GM21737 (cell line): ENCODE results near the gene FOXL2NB.

ENCODE experiments used
- ATAC-seq: cut with Tn5 transposase; IDR thresholded peaks from one replicate; pipeline ENCODE4 v1.9.1; 2021; ENCODE audit warnings: mild to moderate bottlenecking, moderate library complexity; ENCODE audit not compliant: unreplicated experiment

The FOXL2NB gene

GRCh38 chr3:138944929-138945708, 1.9 kb upstream of the FOXL2NB start:
- no peak for ATAC-seq

DNA sequence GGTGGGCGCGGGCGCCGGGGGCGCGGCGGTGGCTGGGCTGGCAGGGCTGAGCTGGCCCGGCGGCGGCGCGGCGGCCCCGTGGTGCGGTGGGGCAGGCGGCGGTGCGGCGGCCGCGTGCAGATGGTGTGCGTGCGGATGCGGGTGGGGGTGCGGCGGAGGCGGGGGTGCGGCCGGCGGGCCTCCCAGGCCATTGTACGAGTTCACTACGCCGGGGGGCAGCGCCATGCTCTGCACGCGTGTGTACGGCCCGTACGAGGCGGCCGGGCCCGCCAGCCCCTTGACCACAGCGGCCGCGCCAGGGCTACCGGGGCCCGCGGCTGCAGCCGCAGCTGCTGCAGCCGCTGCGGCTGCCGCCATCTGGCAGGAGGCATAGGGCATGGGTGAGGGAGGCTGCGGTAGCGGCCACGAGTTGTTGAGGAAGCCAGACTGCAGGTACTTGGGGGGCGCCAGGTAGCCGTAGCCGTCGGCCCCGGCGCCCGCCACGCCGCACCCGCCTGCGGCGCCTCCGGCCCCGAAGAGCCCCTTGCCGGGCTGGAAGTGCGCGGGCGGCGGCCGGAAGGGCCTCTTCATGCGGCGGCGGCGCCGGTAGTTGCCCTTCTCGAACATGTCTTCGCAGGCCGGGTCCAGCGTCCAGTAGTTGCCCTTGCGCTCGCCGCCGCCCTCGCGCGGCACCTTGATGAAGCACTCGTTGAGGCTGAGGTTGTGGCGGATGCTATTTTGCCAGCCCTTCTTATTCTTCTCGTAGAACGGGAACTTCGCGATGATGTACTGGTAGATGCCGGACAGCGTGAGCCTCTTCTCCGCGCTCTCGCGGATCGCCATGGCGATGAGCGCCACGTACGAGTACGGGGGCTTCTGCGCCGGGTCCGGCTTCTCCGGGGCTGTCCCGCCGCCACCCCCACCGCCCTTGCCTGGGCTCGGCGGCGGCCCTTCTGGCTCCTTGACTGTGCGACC, 1.0 kb upstream of the FOXL2NB start:
- ATAC-seq: no peak

GRCh38 chr3:138947495-138948121, 591 bp downstream of the FOXL2NB start:
- ATAC-seq: no peak

- ATAC-seq: no peak
These were observed 1.5 kb downstream of the FOXL2NB start for GRCh38 chr3:138948371-138949001.

- no peak for ATAC-seq
These were observed 2.0 kb downstream of the FOXL2NB start for GRCh38 chr3:138949002-138949418.

- no peak for ATAC-seq
These were observed 2.5 kb downstream of the FOXL2NB start for GRCh38 chr3:138949445-138950005.

DNA sequence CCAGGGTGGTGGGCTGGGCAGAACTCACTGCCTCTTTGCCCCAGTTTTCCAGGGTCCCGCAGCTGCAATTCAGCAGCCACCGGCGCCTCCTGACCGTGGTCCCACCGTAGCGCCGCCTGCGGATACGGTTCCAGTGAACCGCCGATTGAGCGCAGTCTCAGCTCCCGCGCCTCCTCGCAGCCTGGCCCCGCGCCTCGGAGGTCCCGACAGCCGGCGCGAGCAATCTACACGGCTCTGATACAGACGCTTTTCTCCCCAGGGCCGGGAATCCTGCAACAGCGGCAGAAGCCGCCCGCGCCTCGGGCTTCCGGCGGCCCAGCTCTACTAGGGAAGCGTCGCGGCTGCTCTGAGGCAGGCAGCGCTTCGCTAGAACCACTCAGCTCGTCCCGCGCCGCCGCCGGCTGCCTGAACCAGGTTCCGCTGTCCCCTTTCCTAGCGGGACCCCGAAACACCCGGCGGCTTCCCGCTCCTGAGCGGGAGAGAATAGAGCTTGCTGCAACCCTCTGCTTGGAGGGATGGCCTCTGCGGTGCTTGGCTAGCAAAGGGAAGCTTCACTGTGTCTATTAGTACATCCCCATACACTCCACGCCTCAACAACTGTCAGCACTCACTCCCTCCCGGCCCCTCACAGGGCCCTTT, 3.1 kb downstream of the FOXL2NB start:
- ATAC-seq: no peak

DNA sequence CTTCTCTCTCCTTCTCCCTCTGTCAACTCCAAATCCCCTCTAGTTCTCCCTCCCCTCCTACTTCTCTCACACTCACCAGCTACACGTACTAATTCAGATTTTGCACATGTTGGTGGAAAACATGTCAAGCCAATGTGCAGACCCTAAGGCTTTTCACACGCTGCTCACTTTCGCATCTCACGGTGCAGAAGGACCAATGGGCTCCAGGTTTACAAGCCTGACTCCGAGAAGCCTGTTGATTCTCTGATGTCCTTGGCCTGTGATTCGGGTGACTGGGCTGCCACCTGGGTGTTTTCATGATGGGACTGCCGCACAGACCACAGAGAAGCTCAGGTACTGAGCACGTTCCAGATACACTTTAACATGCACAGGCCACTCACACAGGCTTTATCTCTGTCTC, 3.7 kb downstream of the FOXL2NB start:
- no peak for ATAC-seq

- no peak for ATAC-seq
These were observed 13.4 kb downstream of the FOXL2NB start for GRCh38 chr3:138960417-138960852.

GRCh38 chr3:138962854-138963560, 16.0 kb downstream of the FOXL2NB start:
- ATAC-seq: no peak

- ATAC-seq: no peak
These were observed 17.2 kb downstream of the FOXL2NB start for GRCh38 chr3:138964264-138964663.

- ATAC-seq: no peak
These were observed 17.9 kb downstream of the FOXL2NB start for GRCh38 chr3:138964923-138965322.

DNA sequence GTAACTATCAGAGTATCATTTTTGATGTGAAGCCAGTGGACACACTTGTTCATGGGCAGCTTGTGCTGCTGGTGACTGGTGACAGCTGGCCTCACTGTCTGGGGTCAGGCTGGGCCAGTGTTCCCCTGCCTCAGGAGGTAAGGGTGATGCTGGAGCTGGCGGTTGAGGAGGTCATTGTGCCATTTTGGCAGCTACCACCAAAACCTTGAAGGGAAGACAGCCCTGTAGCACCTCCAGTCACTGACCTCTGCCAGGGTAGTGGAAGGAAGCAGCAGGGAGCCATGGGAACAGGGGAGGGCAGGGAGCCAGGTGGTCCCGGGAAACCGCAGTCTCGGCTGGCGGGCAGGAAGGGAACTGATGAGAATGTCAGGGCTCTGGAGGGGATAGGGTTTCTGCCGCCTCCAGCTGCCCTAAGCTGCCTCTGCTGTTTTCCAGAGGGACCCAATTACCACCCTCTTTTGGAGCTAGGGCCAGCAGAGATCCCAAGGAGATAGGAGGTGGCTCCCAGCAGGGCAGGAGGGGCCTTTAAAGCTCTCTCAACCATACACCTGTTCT, 24.8 kb downstream of the FOXL2NB start:
- no peak for ATAC-seq

GRCh38 chr3:138972941-138973340, 25.9 kb downstream of the FOXL2NB start:
- no peak for ATAC-seq

- no peak for ATAC-seq
These were observed 27.4 kb downstream of the FOXL2NB start for GRCh38 chr3:138974462-138974861.

DNA sequence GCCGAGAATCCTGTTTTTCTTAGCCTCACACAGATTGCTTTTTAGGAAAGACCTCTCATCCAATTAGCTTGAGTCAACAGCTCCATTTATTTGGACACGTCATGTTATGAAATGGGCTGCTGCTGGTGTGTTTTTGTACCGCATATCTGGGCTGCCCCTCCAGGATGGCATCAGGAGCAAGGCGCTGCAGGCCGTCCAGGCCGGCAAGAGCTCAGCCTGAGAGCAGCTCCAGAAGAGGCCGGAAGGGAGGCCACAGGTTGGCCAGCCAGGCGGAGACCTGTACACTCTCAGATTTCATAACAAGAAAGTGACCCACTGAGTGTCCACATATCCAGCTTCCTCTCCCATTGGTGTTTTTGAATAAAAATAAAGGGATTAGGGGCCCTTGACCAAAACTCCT, 28.3 kb downstream of the FOXL2NB start:
- no peak for ATAC-seq

GRCh38 chr3:138976047-138976446, 29.0 kb downstream of the FOXL2NB start:
- ATAC-seq: no peak

GRCh38 chr3:138984816-138985215, 37.8 kb downstream of the FOXL2NB start:
- no peak for ATAC-seq

DNA sequence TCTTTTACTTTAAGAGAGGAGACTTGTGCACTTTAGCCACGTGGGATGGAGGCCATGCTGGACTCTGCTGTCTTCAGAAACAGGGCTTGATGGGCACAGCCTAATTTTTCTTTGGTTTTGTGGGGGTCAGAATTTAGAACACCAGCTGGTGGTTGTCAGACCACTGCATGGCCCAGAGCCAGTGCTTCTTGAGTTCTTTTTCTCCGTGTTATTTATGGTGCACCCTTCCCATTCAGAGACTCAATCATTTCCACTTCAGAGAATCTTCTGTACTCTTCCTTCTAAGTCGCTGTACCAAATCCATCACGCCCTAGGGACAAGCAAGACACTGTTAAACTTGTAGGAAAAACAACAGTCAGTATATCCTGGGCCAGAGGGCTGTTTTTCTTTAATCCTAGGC, 38.9 kb downstream of the FOXL2NB start:
- ATAC-seq: no peak
